Calu3 (cell line): ENCODE results near the gene ITPK1. TPM values are rescaled to one million over a fixed set of nuclear protein-coding genes. Genes with fewer than 3 reads are reported as not detected.
"Not testable (repeated sequence)": the region's sequence is repeated elsewhere in the genome, so short reads cannot be mapped to it uniquely, and the experiment has no call there.

Experiments
- BruUV-seq: library from RNA; stranded (reverse); fragments of 400-500 nt; replicated peaks from 2 replicates; lab custom pipeline; 2021; lab: Mats Ljungman, UMichigan
- CTCF ChIA-PET: fragments of 300-600 bp; sonication (Branson Sonifier 250); formaldehyde crosslinking; loops from one replicate; lab custom pipeline; 2022; ENCODE audit warnings: antibody characterized with exemption; lab: Charles Lee
- DNase-seq: peaks from one replicate; pipeline ENCODE4 v3.0.0; 2022
- H3K27ac Mint-ChIP-seq: one replicate; pipeline ENCODE4 v1.8.0; 2022; ENCODE audit warnings: mixed read lengths; ENCODE audit not compliant: unreplicated experiment
- H3K27me3 Mint-ChIP-seq: one replicate; pipeline ENCODE4 v1.8.0; 2022; ENCODE audit warnings: mixed read lengths; ENCODE audit not compliant: unreplicated experiment
- H3K36me3 Mint-ChIP-seq: one replicate; pipeline ENCODE4 v1.8.0; 2022; ENCODE audit warnings: mild to moderate bottlenecking, moderate library complexity, mixed read lengths; ENCODE audit not compliant: insufficient read depth, unreplicated experiment
- H3K4me1 Mint-ChIP-seq: one replicate; pipeline ENCODE4 v1.8.0; 2022; ENCODE audit warnings: mild to moderate bottlenecking, low read depth, mixed read lengths; ENCODE audit not compliant: unreplicated experiment
- H3K4me3 Mint-ChIP-seq: one replicate; pipeline ENCODE4 v1.8.0; 2022; ENCODE audit warnings: mild to moderate bottlenecking, low read depth, moderate library complexity, mixed read lengths; ENCODE audit not compliant: unreplicated experiment
- H3K9me3 Mint-ChIP-seq: one replicate; pipeline ENCODE4 v1.8.0; 2022; ENCODE audit warnings: low read depth, mixed read lengths; ENCODE audit not compliant: unreplicated experiment
- intact Hi-C: fragments of 100-400 bp; cut with micrococcal nuclease; formaldehyde crosslinking; loops from one replicate; pipeline ENCODE4 v1.10.0; 2022; ENCODE audit not compliant: unreplicated experiment
- total RNA-seq: library from RNA; stranded (reverse); gene quantifications from 2 replicates; pipeline ENCODE4 v1.2.3, GENCODE V29; 2022
- TF ChIP-seq, protein P1 (sequence below): fragments of 200-600 bp; IDR thresholded peaks from one replicate; pipeline ENCODE4 v1.8.0; 2022; ENCODE audit warnings: antibody characterized with exemption; ENCODE audit not compliant: unreplicated experiment

ITPK1 gene
- total RNA-seq, 1 experiment from 2014 or later = 94.3 TPM

DNA sequence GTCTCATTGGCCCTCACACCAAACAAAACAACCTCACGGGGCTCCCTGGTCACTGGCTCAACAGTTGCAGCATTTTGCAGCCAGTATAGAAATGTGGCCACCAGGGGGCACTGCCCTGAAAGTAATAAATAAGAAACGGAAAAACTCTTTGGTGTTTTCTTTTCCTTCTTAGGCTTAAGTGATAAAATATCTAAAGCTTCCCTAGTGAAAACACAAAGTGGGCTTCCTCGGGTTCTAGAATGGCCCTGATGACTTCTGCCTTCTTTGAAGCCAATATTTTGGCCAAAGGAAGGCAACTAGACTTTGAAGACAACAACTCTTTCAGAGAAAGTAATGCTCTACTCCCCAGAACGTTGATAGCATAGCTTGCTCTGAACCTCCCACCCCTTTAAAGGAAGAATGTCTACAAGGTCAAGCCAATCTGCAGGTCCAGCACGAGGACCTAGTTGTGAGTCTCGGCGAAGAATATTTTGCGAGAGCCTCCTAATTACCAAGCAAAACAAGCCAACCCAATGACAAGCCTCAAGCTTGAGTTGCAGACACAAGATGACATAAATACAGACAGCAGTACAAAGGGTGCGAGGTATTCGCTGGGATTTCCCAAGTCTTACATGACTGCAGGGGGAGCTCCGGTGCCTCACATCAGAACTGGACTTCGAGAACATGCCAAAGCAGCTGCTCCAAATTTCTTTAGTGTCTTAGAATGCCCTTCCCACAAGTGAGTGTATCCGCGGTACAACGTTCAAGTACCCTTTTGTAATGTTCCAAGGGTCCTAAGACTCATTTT, 2.6 kb downstream of the ITPK1 start:
- H3K27ac Mint-ChIP-seq = peak overlapping the region; percentile 67
- H3K27me3 Mint-ChIP-seq = no peaks in the 10 kb centered on the region
- CTCF ChIA-PET = interaction anchor here (0.6 to 2.2 kb wide), 23 partner anchors 8 to 763 kb away, joined by 3 to 23 read pairs (median 5); partner anchors contain the start of genes GON7 and UBR7
- H3K36me3 Mint-ChIP-seq = peaks cover 41% of the 10 kb centered on the region
- intact Hi-C loops = loop anchor here (2.0 to 5.0 kb wide), 4 partner anchors 26 to 94 kb away; partner anchors contain the start of genes GON7 and UBR7
- TSS peak; percentile 41 for BruUV-seq
- H3K4me3 Mint-ChIP-seq = peak overlapping the region; percentile 86
- H3K9me3 Mint-ChIP-seq = no peaks in the 10 kb centered on the region
- TF ChIP-seq, protein P1, sequence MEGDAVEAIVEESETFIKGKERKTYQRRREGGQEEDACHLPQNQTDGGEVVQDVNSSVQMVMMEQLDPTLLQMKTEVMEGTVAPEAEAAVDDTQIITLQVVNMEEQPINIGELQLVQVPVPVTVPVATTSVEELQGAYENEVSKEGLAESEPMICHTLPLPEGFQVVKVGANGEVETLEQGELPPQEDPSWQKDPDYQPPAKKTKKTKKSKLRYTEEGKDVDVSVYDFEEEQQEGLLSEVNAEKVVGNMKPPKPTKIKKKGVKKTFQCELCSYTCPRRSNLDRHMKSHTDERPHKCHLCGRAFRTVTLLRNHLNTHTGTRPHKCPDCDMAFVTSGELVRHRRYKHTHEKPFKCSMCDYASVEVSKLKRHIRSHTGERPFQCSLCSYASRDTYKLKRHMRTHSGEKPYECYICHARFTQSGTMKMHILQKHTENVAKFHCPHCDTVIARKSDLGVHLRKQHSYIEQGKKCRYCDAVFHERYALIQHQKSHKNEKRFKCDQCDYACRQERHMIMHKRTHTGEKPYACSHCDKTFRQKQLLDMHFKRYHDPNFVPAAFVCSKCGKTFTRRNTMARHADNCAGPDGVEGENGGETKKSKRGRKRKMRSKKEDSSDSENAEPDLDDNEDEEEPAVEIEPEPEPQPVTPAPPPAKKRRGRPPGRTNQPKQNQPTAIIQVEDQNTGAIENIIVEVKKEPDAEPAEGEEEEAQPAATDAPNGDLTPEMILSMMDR = peak; percentile 73
- peak; percentile 82 for DNase-seq
- peaks cover 9% of the 10 kb centered on the region for H3K4me1 Mint-ChIP-seq

DNA sequence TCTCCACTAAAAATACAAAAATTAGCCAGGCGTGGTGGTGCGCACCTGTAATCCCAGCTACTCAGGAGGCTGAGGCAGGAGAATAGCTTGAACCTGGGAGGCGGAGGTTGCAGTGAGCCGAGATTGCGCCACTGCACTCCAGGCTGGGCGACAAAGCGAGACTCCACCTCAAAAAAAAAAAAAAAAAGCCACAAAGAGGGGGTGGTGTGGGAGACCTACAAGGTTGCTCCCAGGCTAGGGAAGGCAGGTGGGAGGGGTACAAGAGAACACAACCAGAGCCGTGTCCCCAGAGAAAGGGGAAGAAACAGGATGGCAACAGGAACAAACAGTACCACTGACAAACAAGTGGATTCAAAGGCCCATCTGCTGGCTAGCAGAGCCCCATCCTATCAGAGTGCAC, 4.2 kb downstream of the ITPK1 start:
- not testable (repeated sequence) for BruUV-seq, DNase-seq, H3K27ac Mint-ChIP-seq, H3K4me3 Mint-ChIP-seq, H3K9me3 Mint-ChIP-seq, H3K27me3 Mint-ChIP-seq
- Mint-ChIP-seq H3K4me1 (peaks cover 16% of the 10 kb centered on the region), H3K36me3 (peaks cover 36% of the 10 kb centered on the region)
- CTCF ChIA-PET = interaction anchor here (0.6 to 0.8 kb wide), 2 partner anchors 16 to 21 kb away, joined by 3 to 4 read pairs; no protein-coding TSS in a partner anchor
- intact Hi-C loops = loop anchor here (5.0 kb wide), 2 partner anchors 51 to 96 kb away; partner anchors contain the start of genes GON7 and UBR7

DNA sequence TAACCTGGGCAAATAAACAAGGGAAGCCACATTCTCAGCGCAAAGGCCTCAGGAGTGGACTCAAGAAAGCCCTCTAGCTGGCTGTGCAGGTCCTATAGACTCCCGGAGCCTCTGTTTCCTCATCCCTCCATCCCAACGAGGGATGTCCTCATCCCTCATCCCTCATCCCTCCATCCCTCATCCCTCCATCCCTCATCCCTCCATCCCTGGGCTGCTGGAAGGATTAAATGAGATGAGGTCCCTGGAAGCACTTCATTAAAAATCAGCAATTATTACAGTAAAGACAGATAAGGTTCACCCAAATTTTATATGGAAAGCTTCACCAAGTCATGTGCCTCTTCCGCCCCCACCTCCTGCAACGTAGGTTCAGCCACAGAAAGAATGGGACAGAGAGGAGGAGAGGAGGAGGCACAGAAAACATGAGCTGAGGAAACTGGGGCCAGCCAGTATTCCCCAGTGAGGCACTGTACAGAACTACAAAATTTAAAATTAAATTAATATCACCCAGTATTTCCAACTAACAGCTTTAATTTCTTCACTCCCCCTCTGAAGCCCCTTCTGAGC, 4.8 kb downstream of the ITPK1 start:
- Mint-ChIP-seq H3K9me3 (no peaks in the 10 kb centered on the region), H3K4me1 (peaks cover 22% of the 10 kb centered on the region), H3K27ac (no peak overlapping the region), H3K27me3 (no peaks in the 10 kb centered on the region), H3K4me3 (no peak overlapping the region), H3K36me3 (peaks cover 30% of the 10 kb centered on the region)
- TF ChIP-seq, protein P1 = no peak
- no TSS peak for BruUV-seq
- DNase-seq = no peak
- intact Hi-C loops = loop anchor here (5.0 kb wide), 2 partner anchors 51 to 96 kb away; partner anchors contain the start of genes GON7 and UBR7
- CTCF ChIA-PET = interaction anchor here (0.8 kb wide), 1 partner anchor 22 kb away, joined by 4 read pairs; no protein-coding TSS in a partner anchor

DNA sequence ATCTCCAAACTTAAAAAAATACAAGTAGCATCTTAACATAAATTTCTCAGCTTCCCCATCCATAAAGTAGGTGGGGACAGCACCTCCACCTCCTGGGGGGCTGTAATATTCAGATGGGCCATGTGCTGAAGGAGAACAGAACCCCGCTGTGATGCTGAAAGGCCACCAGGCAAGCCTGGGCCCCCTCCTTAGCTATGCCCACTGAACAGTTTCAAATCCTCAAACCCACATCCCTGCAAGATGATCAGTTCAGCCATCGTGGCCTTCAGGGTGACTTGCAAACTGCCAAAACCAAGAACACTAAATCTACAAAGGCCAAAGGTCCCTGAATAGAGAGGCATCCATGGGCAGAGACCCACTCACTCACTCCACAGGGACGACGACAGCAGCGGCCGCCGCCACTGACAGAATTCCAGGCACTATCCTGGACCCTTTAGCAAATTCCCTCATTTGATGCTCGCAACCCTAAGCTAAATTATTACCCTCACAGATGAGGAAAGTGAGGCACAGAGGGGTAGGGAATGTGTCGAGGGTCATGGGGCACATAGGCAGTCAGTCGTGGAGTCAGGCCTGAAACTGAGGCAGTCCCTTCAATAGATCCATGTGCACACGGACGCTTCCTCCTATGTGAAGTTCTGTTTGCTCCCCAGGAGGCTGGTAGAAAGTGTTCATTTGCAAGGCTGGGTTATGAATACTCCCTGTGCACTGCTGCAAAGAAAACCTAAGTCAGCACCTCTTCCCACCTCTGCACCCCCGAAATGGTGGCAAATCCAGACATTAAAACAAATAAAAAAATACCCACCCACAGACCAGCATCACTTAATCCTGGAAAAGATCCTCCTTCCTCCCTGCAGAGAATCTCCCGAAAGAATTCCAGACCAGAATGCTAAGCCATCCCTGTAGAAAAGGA, 5.9 kb downstream of the ITPK1 start:
- Mint-ChIP-seq H3K9me3 (no peaks in the 10 kb centered on the region), H3K4me3 (no peak overlapping the region), H3K27ac (no peak overlapping the region), H3K36me3 (peaks cover 23% of the 10 kb centered on the region), H3K4me1 (peaks cover 25% of the 10 kb centered on the region), H3K27me3 (no peaks in the 10 kb centered on the region)
- intact Hi-C loops = loop anchor here (5.0 kb wide), 2 partner anchors 52 to 97 kb away; partner anchors contain the start of genes GON7 and UBR7
- TF ChIP-seq, protein P1 = no peak
- no TSS peak for BruUV-seq
- no peak for DNase-seq
- CTCF ChIA-PET = no interaction called here
